HPDE6-E6E7 (cell line): ENCODE results near the gene TROAP.

Experiments used
- DNase-seq: peaks from one replicate; pipeline ENCODE4 v3.0.0; 2011; ENCODE audit warnings: missing footprints; ENCODE audit errors: extremely low spot score

The TROAP gene

DNA sequence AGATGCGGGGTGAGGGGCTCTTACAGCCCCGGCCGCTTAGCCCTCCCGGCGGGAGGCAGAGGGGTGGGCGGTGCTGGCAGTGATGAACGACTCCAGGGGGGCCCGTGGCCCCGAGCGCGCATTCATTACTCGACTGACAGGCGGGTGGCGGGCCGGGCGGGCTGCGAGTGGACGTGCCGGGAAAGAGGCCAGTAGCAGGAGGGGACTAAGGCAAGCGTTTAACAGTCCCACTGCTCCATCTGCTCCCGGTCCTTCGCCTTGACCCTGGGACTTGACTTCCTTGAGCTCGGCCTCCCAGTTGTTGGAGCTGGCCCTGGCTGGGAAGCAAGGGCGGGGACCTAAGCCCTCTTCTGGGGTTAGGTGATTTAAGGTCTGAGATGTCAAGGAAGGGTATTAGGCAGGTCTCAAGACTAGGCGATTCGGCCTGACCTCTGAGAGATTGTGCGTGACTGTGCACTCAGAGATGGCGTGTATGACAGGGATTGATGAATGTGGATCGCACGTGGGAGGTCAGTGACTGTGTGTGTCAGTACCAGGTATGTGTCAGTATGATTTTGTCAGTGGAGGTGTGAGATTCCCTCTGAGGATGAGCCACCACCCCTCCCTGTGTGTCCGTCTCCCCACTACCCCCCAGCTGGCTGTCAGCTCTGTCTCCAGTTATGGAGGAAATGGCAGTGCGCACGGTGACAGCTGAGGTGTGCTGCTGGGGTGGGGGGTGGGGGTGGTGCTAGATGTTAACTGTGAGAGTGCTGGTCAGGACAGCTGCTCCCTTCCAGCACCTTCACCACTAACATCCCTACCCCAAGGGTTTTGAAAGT, 20.1 kb downstream of the TROAP start:
- no peak for DNase-seq

- DNase-seq, result no peak
Measured at GRCh38 chr12:49344486-49345050, 21.5 kb downstream of the TROAP start.

- no peak for DNase-seq
Measured at GRCh38 chr12:49345051-49345824, 22.2 kb downstream of the TROAP start.

GRCh38 chr12:49345825-49346658, 23.0 kb downstream of the TROAP start:
- no peak for DNase-seq

GRCh38 chr12:49346659-49347310, 23.7 kb downstream of the TROAP start, which contains the start of gene DNAJC22:
Gene DNAJC22 (plus strand): TSS chr12:49346888. CDS start chr12:49348873, 1,985 bp downstream.
- no peak for DNase-seq

DNA sequence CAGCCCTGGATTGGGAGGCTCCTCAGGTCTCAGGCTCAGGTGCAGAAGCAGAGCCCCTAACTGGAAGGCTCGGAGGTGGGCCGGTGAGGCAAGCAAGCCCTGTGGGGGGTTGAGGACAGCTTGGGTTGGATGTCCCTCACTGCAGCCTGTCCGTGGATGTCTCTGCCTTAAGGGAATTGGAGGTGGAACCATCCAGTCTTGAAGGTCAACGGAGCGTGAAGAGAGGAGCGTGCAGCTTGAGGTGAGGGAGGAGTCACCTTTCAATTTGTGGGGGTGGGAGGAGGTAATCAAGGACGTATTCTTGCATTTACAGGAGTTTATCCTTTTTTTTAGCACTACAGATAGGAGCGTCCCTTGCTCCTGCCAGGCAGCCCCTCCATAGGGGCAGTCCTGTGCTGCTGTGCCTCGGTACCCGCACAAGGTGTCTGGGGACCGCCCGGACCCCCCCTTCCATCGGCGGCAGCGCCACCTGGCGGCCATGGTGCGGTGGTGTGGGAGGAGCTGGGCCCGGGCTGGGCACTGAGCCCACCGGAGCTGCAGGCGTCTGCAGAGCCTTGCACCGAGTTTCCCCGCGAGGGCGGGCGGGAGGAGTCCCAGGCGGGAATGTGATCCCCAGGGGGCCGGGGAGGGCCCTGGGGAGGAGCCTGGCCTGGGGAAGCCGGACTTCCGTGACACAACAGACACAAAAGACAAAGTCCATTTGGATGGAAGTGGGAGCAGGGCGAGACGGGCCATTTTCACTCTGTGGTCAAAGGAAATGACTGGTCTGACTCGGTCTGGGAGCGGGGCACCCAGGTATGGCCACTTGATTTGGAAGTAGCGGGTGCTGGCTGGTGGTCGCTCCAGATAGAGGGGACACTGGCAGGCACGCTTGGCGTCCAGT, 24.5 kb downstream of the TROAP start:
- peak; percentile 72 for DNase-seq

GRCh38 chr12:49348781-49349180, 25.7 kb downstream of the TROAP start:
- no peak for DNase-seq

DNA sequence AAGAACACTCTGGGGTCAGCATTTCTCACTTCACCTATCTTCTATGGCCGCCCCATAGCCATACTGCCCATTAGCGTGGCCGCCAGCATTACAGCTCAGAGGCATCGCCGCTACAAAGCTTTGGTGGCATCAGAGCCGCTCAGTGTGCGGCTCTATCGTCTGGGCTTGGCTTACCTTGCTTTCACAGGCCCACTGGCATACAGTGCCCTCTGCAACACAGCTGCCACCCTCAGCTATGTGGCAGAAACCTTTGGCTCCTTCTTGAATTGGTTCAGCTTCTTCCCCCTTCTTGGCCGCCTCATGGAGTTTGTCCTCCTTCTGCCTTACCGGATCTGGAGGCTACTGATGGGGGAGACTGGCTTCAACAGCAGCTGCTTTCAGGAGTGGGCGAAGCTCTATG, 26.2 kb downstream of the TROAP start:
- no peak for DNase-seq

DNA sequence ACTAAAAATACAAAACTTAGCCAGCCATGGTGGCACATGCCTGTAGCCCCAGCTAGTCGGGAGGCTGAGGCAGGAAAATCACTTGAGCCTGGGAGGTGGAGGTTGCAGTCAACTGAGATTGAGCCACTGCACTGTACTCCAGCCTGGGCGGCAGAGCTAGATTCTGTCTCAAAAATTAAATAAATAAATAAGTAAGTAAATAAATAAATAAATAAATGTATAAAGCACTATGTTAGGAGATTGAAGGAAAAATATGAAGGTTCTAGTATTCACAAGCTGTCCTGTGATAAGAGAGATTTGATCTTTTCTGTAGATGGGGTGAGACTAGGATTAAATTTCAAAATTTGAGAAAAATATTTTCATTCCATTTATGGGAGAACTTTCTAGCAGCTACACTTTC, 29.3 kb downstream of the TROAP start:
- DNase-seq, result no peak

DNA sequence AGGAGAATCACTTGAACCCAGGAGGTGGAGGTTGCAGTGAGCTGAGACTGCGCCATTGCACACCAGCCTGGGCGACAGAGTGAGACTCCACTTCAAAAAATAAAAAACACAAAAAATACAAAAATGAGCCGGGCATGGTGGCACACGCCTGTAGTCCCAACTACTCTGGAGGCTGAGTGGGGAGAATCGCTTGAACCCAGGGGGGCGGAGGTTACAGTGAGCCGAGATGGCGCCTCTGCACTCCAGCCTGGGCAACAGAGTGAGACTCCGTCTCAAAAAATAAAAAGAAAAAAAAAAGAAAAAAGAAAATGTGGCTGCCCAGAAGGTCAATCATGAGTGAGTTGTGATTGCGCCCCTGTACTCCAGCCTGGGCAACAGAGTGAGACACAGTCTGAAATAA, 32.9 kb downstream of the TROAP start:
- DNase-seq, result no peak

DNA sequence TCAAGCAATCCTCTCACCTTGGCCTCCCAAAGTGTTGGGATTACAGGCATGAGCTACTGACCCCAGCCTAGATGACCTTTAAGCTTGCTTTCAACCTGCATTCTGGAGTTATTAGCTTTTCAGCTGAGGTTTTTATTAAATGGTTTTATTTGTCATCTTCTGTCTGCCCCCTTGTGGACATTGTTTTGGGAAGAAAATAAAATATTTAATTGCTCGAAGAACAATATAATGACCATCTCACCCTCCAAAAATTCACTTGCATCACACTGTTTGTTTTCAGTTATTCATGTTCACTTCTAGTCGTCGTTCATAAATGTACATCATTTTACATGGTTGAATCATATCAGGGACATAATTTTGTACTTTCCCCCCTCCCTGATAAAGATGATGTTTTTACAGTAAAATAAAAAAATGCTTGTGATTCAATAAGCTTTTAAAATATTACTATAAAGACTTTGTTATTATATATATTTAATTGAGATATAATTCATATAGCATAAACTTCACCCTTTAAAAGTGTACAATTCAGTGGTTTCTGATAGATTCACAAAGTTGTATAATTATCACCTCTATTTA, 34.1 kb downstream of the TROAP start:
- DNase-seq, result no peak

DNA sequence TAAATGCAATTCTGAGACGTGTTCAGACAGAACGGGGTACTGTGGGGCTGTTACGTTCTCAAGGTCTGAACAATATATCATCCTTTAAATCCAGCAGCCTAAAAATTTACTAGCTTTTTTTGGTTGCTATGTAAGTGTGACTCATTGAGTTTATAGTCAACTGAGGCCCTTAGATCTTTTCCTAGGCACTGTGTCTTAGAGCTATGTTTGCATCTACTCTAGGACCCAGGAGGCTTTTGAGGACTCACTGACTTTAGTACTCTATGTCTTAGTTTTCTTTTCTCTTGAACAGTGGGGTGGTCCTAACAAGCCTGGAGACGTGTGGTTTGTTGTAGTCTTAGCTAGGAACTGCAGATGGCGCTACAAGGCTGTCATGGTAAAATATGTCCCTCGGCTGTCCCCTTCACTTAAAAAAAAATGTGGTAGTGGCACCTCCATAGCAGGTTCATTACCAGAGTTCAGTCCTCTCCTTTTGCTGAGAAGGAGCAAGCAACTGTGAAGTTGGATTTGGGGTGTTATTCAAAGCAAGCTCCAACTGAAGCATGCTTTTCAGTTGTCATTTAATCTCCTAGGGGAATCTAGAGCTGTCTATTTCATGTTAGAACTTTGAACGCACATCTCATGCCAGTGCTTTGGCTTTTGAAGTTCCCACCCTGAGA, 35.6 kb downstream of the TROAP start:
- no peak for DNase-seq

DNA sequence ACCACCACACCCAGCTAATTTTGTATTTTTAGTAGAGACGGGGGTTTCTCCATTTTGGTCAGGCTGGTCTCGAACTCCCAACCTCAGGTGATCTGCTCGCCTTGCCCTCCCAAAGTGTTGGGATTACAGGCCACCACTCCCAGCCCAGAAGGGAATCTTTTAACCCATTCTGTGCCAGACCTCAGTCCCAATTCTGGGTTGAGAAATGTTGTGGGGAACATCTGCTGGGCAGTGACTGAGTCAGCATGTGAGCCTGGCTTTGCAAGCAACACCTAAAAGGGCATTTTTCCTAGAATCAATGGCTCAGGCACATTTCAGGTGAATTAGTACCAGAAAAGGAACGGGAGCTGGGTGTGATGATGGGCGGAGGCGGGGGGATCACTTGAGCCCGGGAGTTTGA, 36.6 kb downstream of the TROAP start:
- DNase-seq, result no peak

DNA sequence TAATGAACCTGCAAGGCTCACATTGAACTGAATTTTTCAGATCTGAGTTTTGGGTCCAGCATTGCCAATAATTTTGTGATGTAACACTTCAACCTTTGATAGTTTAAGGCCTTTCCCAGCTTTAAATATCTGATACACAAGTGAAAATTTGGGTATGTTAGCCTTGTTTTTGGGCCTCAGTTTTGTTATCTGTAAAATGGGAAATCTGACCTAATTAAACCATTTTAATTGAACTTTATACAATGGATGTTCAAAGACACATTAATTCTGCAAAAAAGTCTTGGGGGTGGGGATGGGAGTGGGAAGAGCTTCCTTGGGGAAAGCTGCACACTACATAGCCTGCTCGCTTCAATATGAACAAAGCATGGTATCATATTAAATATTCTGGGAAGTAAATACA, 39.0 kb downstream of the TROAP start:
- DNase-seq, result no peak

DNA sequence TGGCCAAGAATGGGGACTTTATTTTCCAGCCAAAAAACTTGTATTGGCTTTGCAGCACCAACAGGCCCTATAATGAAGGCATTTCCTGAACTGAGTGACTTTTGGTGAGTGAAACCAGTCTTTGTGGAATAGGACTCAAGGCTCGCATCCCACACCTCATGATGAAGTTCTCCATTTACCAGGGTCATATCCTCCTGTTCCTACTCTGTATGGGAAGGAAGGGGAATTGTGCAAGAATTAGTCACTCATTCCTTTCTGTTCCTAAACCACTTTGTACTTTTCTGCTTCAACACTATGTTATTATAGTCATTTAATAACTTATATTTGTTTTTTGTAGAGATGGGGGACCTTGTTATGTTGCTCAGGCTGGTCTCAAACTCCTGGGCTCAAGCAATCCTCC, 41.9 kb downstream of the TROAP start:
- no peak for DNase-seq

DNA sequence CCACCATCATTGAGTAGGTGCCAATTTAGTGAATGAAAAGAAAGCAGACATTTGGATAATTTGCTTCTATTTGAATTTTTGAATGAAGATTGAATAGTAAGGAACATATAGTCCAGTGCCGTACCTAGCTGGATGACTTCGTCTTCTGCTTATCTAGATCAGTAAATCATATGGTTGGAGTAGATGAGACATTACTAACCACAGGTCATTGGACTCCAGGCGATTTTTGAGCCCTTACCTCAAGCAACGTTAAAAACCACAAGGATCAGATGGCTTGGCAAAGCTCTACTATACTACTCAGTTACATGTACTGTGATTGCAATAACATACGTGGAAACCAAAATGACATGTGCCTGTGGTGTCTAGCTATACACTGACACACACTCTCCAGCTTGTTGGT, 42.5 kb downstream of the TROAP start:
- DNase-seq, result no peak

DNA sequence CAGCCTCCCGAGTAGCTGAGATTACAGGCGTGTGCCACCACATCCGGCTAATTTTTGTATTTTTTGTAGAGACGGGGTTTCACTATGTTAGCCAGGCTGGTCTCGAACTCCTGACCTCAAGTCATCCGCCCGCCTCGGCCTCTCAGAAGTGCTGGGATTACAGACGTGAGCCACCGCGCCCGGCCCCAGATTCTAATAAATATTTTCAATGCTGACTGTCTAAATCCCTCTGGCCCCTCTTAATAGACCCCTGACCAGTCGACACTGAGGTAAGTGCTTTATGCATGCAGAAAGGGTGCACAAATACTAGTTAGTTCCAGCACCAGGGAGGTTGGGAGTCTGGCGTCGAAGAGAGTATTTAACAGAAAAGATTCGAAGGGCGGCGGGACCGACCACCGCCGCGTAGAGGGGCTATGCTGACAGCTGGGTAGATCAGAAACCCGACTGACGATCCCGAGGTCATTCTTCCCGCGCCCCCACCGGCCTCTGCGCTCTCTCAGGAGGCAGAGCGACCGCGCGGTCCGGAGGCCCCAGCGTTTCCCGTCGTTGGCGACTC, 43.1 kb downstream of the TROAP start:
- DNase-seq, result no peak

- peak; percentile 89 for DNase-seq
Measured at GRCh38 chr12:49366652-49367380, 43.8 kb downstream of the TROAP start.
